ENCODE data around the gene FAM221A.

FAM221A gene

DNA sequence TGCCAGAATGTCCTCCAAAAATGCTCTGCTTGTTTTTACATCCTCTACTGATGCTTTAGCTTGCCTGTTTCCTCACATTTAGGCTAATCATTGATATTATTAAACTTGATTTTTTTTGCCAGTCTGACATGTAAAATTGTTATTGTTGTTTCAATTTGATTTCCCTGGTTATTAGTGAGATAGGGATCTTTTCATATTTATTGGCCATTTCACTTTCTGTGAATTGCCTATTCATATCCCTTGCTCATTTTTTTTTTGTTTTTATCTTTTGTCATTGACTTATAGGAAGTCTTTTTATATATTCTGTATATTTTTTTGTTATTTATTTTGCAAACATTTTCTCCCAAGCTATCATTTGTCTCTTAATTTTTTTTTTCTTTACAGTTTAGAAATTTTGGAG is 13.2 kb downstream of the FAM221A start:
- Histone ChIP-seq H3K4me2 (no peak overlapping the region), H3K4me3 (no peak overlapping the region), H3K9me3 (replicated peaks in 1 of 11) (peaks cover 0 to 17% (median 12%) of the 10 kb centered on the region in 11 experiments; a peak in 18 of 22 replicates), H3K27me3 (no peaks in the 10 kb centered on the region), H3K4me1 (peaks cover 0 to 5% (median 0%) of the 10 kb centered on the region in 10 experiments; a peak in 1 of 20 replicates), H3K9ac (no peak overlapping the region), H4K20me1 (no peaks in the 10 kb centered on the region), H3K27ac (no peak overlapping the region), H3K36me3 (peaks cover 40 to 99% (median 79%) of the 10 kb centered on the region in 11 experiments)
- no peak for TF ChIP-seq Cebpa-rat (IDR thresholded peaks at IDR 0.05)

DNA sequence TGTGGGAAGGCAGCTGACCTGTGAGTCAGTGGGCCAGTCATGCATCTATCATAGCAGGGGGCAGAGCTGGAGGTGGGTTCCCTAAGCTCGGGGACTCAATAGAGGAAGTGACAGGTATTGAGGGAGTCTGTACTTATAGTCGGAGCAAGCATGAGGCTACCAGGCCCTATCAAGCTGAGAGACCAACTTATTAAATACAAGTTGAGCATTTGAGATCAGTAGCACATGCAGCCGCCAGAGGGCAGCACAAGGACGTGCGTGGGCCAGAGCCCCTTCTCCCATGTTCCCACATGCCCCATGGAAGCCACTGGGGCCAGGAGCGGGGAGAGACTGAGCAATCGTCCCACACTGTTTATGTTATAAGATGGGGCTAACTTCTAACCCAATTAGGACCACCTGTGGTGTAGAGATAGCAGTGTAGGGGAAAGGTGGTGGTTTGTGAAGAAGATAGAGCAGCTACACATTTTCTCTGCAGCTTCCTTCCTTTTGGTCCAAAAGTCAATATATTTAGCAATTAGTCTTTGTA is 17.0 kb downstream of the FAM221A start:
- TF ChIP-seq Cebpa-rat (IDR thresholded peaks at IDR 0.05), result no peak
- Histone ChIP-seq H3K4me1 (peaks cover 0 to 5% (median 0%) of the 10 kb centered on the region in 10 experiments; a peak in 1 of 20 replicates), H3K9ac (no peak overlapping the region), H3K9me3 (replicated peaks in 1 of 11) (peaks cover 0 to 17% (median 12%) of the 10 kb centered on the region in 11 experiments; a peak in 18 of 22 replicates), H3K4me3 (no peak overlapping the region), H3K27ac (no peak overlapping the region), H3K27me3 (no peaks in the 10 kb centered on the region), H3K36me3 (peaks cover 31 to 97% (median 63%) of the 10 kb centered on the region in 11 experiments), H4K20me1 (no peaks in the 10 kb centered on the region), H3K4me2 (no peak overlapping the region)

DNA sequence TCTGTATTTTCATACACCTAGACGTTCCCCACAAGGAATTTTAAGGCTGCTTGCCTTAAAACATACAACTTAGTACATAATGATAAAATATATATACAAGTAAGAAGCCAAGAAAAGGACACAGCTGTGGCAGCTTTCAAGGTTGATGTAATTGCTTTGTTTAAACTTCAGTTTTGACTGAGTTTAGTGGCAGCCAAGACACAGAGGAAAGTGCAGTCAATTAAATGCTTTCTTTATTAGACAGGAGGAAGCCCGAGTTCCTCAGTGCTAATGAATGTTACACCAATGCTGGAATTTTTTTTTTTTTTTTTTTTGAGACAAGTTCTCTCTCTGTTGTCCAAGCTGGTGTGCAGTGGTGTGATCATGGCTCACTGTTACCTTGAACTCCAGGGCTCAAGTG is 18.8 kb downstream of the FAM221A start:
- H3K36me3 ChIP-seq, result peaks cover 33 to 93% (median 62%) of the 10 kb centered on the region in 11 experiments

DNA sequence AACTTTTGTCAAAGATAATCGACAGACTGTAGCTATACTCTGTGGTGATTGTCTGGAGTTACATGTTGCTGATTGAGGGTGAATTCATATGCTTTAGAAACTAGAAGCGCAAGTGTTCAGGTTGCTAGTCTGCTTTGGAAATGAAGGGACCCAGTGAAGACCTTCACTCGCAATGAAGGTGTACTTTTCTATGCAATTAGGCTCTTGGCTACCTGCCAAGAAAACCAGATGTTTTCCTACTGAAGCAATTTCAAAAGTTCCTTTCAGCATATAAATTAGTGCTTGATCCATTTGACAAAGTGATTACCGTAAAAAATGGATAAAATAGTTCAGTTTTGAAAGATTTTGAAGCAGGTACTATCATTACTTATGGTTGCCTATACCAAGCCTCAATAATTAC is 20.0 kb downstream of the FAM221A start:
- no peak for TF ChIP-seq Cebpa-rat (IDR thresholded peaks at IDR 0.05)
- H3K9ac ChIP-seq, result no peak overlapping the region
- H3K9me3 ChIP-seq (replicated peaks in 1 of 11), result peaks cover 17 to 25% (median 22%) of the 10 kb centered on the region in 11 experiments

More for the DNA sequence above, 18.8 kb downstream of the FAM221A start:
- peaks cover 5 to 15% (median 10%) of the 10 kb centered on the region in 11 experiments; a peak in 18 of 22 replicates for H3K9me3 ChIP-seq (replicated peaks in 1 of 11)
- H3K4me1 ChIP-seq, result peaks cover 0 to 5% (median 0%) of the 10 kb centered on the region in 10 experiments; a peak in 1 of 20 replicates
- H3K27me3 ChIP-seq, result no peaks in the 10 kb centered on the region
- no peaks in the 10 kb centered on the region for H4K20me1 ChIP-seq
- H3K27ac ChIP-seq, result no peak overlapping the region
- H3K4me2 ChIP-seq, result no peak overlapping the region
- H3K4me3 ChIP-seq, result no peak overlapping the region
- no peak for TF ChIP-seq Cebpa-rat (IDR thresholded peaks at IDR 0.05)
- no peak overlapping the region for H3K9ac ChIP-seq

DNA sequence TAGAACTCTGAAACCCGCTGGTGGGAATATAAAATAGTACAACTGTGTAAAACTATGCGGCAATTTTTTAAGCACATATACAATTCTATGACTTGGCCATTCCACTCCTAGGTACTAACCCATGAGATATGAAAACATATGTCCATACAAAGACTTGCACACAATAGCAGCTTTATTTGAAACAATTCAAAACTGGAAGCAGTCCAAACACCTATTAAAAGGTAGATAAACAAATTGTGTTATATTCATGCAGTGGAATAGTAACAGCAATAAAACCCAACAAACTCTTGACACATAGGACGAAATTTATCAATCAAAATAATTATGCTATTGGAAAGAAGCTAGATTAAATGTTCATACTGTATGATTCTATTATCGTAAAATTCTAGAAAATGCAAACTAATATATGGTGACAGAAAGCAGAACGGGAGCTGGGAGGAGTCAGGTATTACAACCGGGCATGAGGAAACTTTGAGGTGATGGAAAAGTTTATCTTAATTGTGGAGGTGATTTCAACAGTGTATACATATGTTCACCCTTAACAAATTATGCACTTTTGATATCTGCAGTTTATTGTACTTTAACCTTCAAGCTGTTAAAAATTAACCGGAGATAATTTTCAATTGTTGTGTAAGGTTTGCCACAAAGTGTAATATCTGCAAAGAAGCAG is 29.2 kb downstream of the FAM221A start:
- Histone ChIP-seq H3K4me3 (no peak overlapping the region), H3K27ac (no peak overlapping the region), H3K27me3 (no peaks in the 10 kb centered on the region), H3K4me2 (no peak overlapping the region), H3K9me3 (replicated peaks in 1 of 11) (peaks cover 18 to 25% (median 24%) of the 10 kb centered on the region in 11 experiments), H3K4me1 (no peaks in the 10 kb centered on the region), H3K9ac (no peak overlapping the region), H4K20me1 (no peaks in the 10 kb centered on the region), H3K36me3 (peaks cover 14 to 27% (median 19%) of the 10 kb centered on the region in 11 experiments)
- TF ChIP-seq Cebpa-rat (IDR thresholded peaks at IDR 0.05), result no peak

More for the DNA sequence above, 20.0 kb downstream of the FAM221A start:
- H3K36me3 ChIP-seq, result peaks cover 32 to 93% (median 62%) of the 10 kb centered on the region in 11 experiments
- no peak overlapping the region for H3K4me3 ChIP-seq
- no peaks in the 10 kb centered on the region for H3K27me3 ChIP-seq
- H3K27ac ChIP-seq, result no peak overlapping the region
- peaks cover 0 to 5% (median 0%) of the 10 kb centered on the region in 10 experiments; a peak in 1 of 20 replicates for H3K4me1 ChIP-seq
- H3K4me2 ChIP-seq, result no peak overlapping the region
- no peaks in the 10 kb centered on the region for H4K20me1 ChIP-seq

DNA sequence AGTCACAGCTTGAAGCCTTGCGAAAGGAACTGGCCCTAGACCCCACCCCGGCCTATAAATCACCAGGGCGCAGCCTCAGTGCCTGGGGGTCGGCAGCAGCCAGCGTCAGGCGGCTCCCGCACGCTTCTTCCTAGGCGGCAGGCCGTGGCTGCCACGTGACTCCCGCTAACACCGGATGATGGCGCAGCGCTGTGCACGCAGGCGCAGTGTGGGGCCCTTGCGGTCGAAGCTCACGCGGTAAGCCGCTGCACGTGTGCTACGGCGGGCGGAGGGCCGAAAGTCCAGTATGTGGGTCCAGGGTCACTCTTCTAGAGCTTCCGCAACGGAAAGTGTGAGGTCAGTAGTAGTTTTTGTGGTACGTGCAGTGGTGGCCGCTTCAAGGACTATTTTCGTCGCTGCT is 30.0 kb downstream of the FAM221A start, which contains the start of gene STK31:
TSS of gene STK31 (plus strand) at position 220 of the 400 bp plus-strand sequence. CDS start at position 287, 67 bp downstream.
- peaks cover 10 to 17% (median 16%) of the 10 kb centered on the region in 11 experiments for H3K9me3 ChIP-seq (replicated peaks in 1 of 11)
- H4K20me1 ChIP-seq, result no peaks in the 10 kb centered on the region
- no peak for TF ChIP-seq Cebpa-rat (IDR thresholded peaks at IDR 0.05)
- H3K9ac ChIP-seq, result no peak within 1 kb of the TSS
- no peaks in the 10 kb centered on the region for H3K27me3 ChIP-seq
- no peak within 1 kb of the TSS for H3K4me2 ChIP-seq
- no peak within 1 kb of the TSS for H3K4me3 ChIP-seq
- peaks cover 7 to 19% (median 11%) of the 10 kb centered on the region in 11 experiments; a peak in 21 of 22 replicates for H3K36me3 ChIP-seq
- H3K4me1 ChIP-seq, result no peaks in the 10 kb centered on the region
- no peak within 1 kb of the TSS for H3K27ac ChIP-seq

DNA sequence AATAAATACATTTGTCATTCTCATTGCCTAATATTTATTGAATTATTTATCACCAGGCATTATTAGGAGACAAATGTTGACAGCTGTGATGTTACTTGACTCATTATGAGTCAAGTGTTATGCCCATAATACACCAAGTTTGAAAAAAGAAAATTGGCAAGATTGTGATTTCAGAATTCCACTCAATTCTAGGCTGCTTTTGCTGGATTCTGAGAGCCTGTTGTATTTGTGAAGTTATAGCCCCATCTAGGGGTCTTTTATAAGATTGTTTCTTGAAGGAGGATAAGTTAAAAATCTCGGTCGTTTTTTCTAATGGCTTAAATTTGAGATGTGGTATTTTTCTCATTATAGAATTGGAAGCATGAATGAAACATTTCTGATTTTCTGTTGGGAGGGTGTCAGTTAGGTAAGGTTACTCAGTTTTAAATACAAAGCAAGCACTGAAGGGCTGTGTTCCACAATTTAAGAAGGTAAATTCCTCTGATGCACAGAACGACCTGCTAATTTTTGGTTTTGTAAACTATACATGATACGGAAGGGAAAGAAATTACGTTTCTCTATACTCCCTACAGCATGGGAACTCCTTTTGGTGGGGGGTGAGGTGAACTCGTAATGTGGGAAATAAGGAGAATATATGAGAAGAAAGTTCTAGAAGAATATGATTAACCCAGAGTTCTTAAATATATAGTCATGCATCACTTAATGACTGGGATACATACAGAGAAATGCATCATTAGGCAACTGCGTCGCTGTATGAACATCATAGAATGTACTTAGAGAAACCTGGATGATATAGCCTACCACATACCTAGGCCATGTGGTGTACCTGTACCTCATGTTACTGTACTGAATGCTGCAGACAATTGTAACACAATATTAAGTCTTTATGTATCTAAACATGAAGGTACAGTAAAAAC is 32.6 kb downstream of the FAM221A start:
- Histone ChIP-seq H3K4me2 (no peak overlapping the region), H3K9ac (no peak overlapping the region), H3K27me3 (no peaks in the 10 kb centered on the region), H3K9me3 (replicated peaks in 1 of 11) (no peaks in the 10 kb centered on the region), H3K4me1 (no peaks in the 10 kb centered on the region), H3K4me3 (no peak overlapping the region), H3K36me3 (no peaks in the 10 kb centered on the region), H4K20me1 (no peaks in the 10 kb centered on the region), H3K27ac (no peak overlapping the region)
- TF ChIP-seq Cebpa-rat (IDR thresholded peaks at IDR 0.05), result no peak

DNA sequence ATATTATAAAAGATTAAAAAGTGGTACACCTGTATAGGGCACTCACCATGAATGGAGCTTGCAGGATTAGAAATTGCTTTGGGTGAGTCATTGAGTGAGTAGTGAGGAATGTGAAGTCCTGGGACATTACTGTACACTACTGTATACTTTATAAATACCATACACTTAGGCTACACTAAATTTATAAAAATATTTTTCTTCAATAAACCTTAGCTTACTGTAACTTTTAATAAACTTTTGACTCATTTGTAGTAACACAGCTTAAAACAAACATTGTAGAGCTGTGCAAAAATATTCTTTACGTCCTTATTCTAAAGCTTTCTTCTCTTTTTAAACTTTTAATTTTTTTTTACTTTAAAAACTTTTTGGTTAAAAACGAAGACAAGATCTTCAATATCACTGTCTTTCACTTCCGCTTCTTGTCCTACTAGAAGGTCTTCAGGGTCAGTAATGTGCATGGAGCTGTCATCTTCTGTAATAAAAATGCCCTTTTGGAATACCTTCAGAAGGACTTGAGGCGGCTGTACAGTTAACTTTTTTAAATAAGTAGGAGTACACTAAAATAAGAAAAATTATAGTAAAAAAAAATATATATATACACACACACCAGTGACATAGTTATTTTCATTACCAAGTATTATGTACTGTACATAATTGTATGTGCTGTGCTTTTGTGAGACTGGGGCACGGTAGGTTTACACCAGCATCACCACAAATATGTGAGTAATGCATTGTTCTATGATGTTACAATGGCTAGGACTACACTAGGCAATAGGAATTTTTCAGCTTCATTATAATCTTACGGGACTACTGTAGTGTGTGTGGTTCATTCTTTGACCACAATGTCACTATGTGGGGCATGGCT is 33.5 kb downstream of the FAM221A start:
- H3K36me3 ChIP-seq, result no peaks in the 10 kb centered on the region
- TF ChIP-seq Cebpa-rat (IDR thresholded peaks at IDR 0.05), result no peak
- H3K27ac ChIP-seq, result no peak overlapping the region
- H3K4me2 ChIP-seq, result no peak overlapping the region
- no peak overlapping the region for H3K4me3 ChIP-seq
- H4K20me1 ChIP-seq, result no peaks in the 10 kb centered on the region
- H3K4me1 ChIP-seq, result no peaks in the 10 kb centered on the region
- H3K27me3 ChIP-seq, result no peaks in the 10 kb centered on the region
- H3K9ac ChIP-seq, result no peak overlapping the region
- H3K9me3 ChIP-seq (replicated peaks in 1 of 11), result no peaks in the 10 kb centered on the region
